ENCODE data around the gene RRP1B. TPM values are rescaled to one million over a fixed set of nuclear protein-coding genes. Genes with fewer than 3 reads are reported as not detected.
A peak's percentile ranks its signal among the peaks of the same experiment; 100 is the strongest.

Gene RRP1B
- total and polyA plus RNA-seq, 2 donors (not counting 1 experiment from before 2014, with no cell fraction given), result 11.7 to 20.3 TPM

- H3K4me1 ChIP-seq (ENCODE audit: control insufficient read depth, extremely low read depth, insufficient read depth, low read length), result peaks cover 9% of the 10 kb centered on the region
- no peak overlapping the region for H3K27ac ChIP-seq (ENCODE audit: insufficient read depth, low read length)
- peaks cover 5% of the 10 kb centered on the region for H3K36me3 ChIP-seq (ENCODE audit: control insufficient read depth, insufficient read depth, low read length)
- no peak for TF ChIP-seq CTCF (conservative IDR thresholded peaks at IDR 0.05 in 1 of 2, IDR thresholded peaks at IDR 0.05 in 1 of 2; ENCODE audit: low read depth in 1 of 2, low read length in 2 of 2)
- no peak for TF ChIP-seq EZH2 (IDR thresholded peaks at IDR 0.05; ENCODE audit: low read length, missing control alignments)
- H3K4me3 ChIP-seq (replicated peaks in 1 of 4; ENCODE audit: control extremely low read depth in 1 of 4, insufficient read depth in 1 of 4, low read depth in 3 of 4, low read length in 4 of 4), result peak overlapping the region; percentile 79 to 94 (median 90)
- no peaks in the 10 kb centered on the region for H3K27me3 ChIP-seq (ENCODE audit: control insufficient read depth, insufficient read depth, low read length)
- peak overlapping the region; percentile 94 for H3K4me2 ChIP-seq (ENCODE audit: extremely low read depth, insufficient read depth, low read length)
- no peak overlapping the region for H3K9ac ChIP-seq (ENCODE audit: insufficient read depth, low read length)
- H2AFZ ChIP-seq (ENCODE audit: low read length), result no peak overlapping the region
- no peaks in the 10 kb centered on the region for H4K20me1 ChIP-seq (ENCODE audit: control insufficient read depth, extremely low read depth, insufficient read depth, low read length)
- DNase-seq (ENCODE audit: low read depth in 2 of 2), result no peak
- H3K9me3 ChIP-seq (ENCODE audit: control insufficient read depth, insufficient read depth, low read depth, low read length), result no peaks in the 10 kb centered on the region
- H3K79me2 ChIP-seq (ENCODE audit: control insufficient read depth, insufficient read depth, low read length), result peaks cover 42% of the 10 kb centered on the region
Measured at GRCh38 chr21:43720539-43721166, 61.3 kb downstream of the RRP1B start.

GRCh38 chr21:43721206-43721605 is 61.8 kb downstream of the RRP1B start:
- Histone ChIP-seq H3K27me3 (ENCODE audit: control insufficient read depth, insufficient read depth, low read length) (no peaks in the 10 kb centered on the region), H3K36me3 (ENCODE audit: control insufficient read depth, insufficient read depth, low read length) (peaks cover 5% of the 10 kb centered on the region), H3K4me1 (ENCODE audit: control insufficient read depth, extremely low read depth, insufficient read depth, low read length) (peaks cover 13% of the 10 kb centered on the region), H2AFZ (ENCODE audit: low read length) (no peak overlapping the region), H3K4me3 (replicated peaks in 1 of 4; ENCODE audit: control extremely low read depth in 1 of 4, insufficient read depth in 1 of 4, low read depth in 3 of 4, low read length in 4 of 4) (peak overlapping the region in 1 of 4 experiments; percentile 88), H3K79me2 (ENCODE audit: control insufficient read depth, insufficient read depth, low read length) (peaks cover 42% of the 10 kb centered on the region), H3K27ac (ENCODE audit: insufficient read depth, low read length) (no peak overlapping the region), H4K20me1 (ENCODE audit: control insufficient read depth, extremely low read depth, insufficient read depth, low read length) (no peaks in the 10 kb centered on the region), H3K4me2 (ENCODE audit: extremely low read depth, insufficient read depth, low read length) (peak overlapping the region; percentile 21), H3K9ac (ENCODE audit: insufficient read depth, low read length) (no peak overlapping the region), H3K9me3 (ENCODE audit: control insufficient read depth, insufficient read depth, low read depth, low read length) (no peaks in the 10 kb centered on the region)
- no peak for TF ChIP-seq CTCF (conservative IDR thresholded peaks at IDR 0.05 in 1 of 2, IDR thresholded peaks at IDR 0.05 in 1 of 2; ENCODE audit: low read depth in 1 of 2, low read length in 2 of 2)
- no peak for TF ChIP-seq EZH2 (IDR thresholded peaks at IDR 0.05; ENCODE audit: low read length, missing control alignments)
- DNase-seq (ENCODE audit: low read depth in 2 of 2), result no peak

GRCh38 chr21:43721939-43722338 is 62.6 kb downstream of the RRP1B start:
- no peaks in the 10 kb centered on the region for H3K9me3 ChIP-seq (ENCODE audit: control insufficient read depth, insufficient read depth, low read depth, low read length)
- H3K36me3 ChIP-seq (ENCODE audit: control insufficient read depth, insufficient read depth, low read length), result peaks cover 5% of the 10 kb centered on the region
- no peak overlapping the region for H2AFZ ChIP-seq (ENCODE audit: low read length)
- TF ChIP-seq EZH2 (IDR thresholded peaks at IDR 0.05; ENCODE audit: low read length, missing control alignments) (no peak), CTCF (conservative IDR thresholded peaks at IDR 0.05 in 1 of 2, IDR thresholded peaks at IDR 0.05 in 1 of 2; ENCODE audit: low read depth in 1 of 2, low read length in 2 of 2) (no peak)
- peaks cover 47% of the 10 kb centered on the region for H3K79me2 ChIP-seq (ENCODE audit: control insufficient read depth, insufficient read depth, low read length)
- H3K4me3 ChIP-seq (replicated peaks in 1 of 4; ENCODE audit: control extremely low read depth in 1 of 4, insufficient read depth in 1 of 4, low read depth in 3 of 4, low read length in 4 of 4), result no peak overlapping the region
- no peak overlapping the region for H3K4me2 ChIP-seq (ENCODE audit: extremely low read depth, insufficient read depth, low read length)
- H3K4me1 ChIP-seq (ENCODE audit: control insufficient read depth, extremely low read depth, insufficient read depth, low read length), result peaks cover 18% of the 10 kb centered on the region
- no peak for DNase-seq (ENCODE audit: low read depth in 2 of 2)
- H4K20me1 ChIP-seq (ENCODE audit: control insufficient read depth, extremely low read depth, insufficient read depth, low read length), result no peaks in the 10 kb centered on the region
- H3K27me3 ChIP-seq (ENCODE audit: control insufficient read depth, insufficient read depth, low read length), result no peaks in the 10 kb centered on the region
- no peak overlapping the region for H3K9ac ChIP-seq (ENCODE audit: insufficient read depth, low read length)
- no peak overlapping the region for H3K27ac ChIP-seq (ENCODE audit: insufficient read depth, low read length)
